ENCODE results near the gene IRF8. TPM values are rescaled to one million over a fixed set of nuclear protein-coding genes. Genes with fewer than 3 reads are reported as not detected.

The IRF8 gene
- total and polyA plus RNA-seq, 2 donors (not counting 1 experiment from before 2014, with no cell fraction given) = 0.14 TPM; not detected in 1

DNA sequence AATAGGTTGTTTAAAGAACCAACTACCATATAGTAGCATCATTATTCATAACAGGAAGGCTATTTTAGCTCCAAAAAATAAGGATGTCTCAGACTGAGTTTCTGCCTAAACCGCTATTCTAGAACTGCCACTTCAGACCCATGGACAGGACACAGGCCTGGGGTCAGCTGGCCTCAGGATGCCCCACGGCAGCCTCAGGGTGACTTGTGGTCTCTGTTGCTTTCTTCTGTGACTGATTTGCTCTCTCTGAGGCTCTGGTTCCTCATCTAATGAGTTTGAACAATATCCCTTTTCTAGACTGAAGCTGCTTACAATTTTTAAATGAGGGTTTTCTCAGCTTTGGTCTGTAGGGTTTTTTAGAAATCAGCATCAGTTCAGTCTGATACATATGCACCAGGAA, 31.8 kb upstream of the IRF8 start:
- H2AFZ ChIP-seq (ENCODE audit: low read length) = no peak overlapping the region
- no peaks in the 10 kb centered on the region for H3K79me2 ChIP-seq (ENCODE audit: control insufficient read depth, insufficient read depth, low read length)
- no peak overlapping the region for H3K9ac ChIP-seq (ENCODE audit: insufficient read depth, low read length)
- H3K4me3 ChIP-seq (replicated peaks in 1 of 4; ENCODE audit: control extremely low read depth in 1 of 4, insufficient read depth in 1 of 4, low read depth in 3 of 4, low read length in 4 of 4) = no peak overlapping the region
- H3K9me3 ChIP-seq (ENCODE audit: control insufficient read depth, insufficient read depth, low read depth, low read length) = no peaks in the 10 kb centered on the region
- H3K27me3 ChIP-seq (ENCODE audit: control insufficient read depth, insufficient read depth, low read length) = peaks cover 22% of the 10 kb centered on the region
- no peaks in the 10 kb centered on the region for H3K4me1 ChIP-seq (ENCODE audit: control insufficient read depth, extremely low read depth, insufficient read depth, low read length)
- no peak overlapping the region for H3K4me2 ChIP-seq (ENCODE audit: extremely low read depth, insufficient read depth, low read length)
- H3K27ac ChIP-seq (ENCODE audit: insufficient read depth, low read length) = no peak overlapping the region
- no peaks in the 10 kb centered on the region for H4K20me1 ChIP-seq (ENCODE audit: control insufficient read depth, extremely low read depth, insufficient read depth, low read length)
- no peaks in the 10 kb centered on the region for H3K36me3 ChIP-seq (ENCODE audit: control insufficient read depth, insufficient read depth, low read length)
- DNase-seq (ENCODE audit: low read depth in 2 of 2) = no peak
- no peak for TF ChIP-seq EZH2 (IDR thresholded peaks at IDR 0.05; ENCODE audit: low read length, missing control alignments)
- TF ChIP-seq, protein P1, sequence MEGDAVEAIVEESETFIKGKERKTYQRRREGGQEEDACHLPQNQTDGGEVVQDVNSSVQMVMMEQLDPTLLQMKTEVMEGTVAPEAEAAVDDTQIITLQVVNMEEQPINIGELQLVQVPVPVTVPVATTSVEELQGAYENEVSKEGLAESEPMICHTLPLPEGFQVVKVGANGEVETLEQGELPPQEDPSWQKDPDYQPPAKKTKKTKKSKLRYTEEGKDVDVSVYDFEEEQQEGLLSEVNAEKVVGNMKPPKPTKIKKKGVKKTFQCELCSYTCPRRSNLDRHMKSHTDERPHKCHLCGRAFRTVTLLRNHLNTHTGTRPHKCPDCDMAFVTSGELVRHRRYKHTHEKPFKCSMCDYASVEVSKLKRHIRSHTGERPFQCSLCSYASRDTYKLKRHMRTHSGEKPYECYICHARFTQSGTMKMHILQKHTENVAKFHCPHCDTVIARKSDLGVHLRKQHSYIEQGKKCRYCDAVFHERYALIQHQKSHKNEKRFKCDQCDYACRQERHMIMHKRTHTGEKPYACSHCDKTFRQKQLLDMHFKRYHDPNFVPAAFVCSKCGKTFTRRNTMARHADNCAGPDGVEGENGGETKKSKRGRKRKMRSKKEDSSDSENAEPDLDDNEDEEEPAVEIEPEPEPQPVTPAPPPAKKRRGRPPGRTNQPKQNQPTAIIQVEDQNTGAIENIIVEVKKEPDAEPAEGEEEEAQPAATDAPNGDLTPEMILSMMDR (conservative IDR thresholded peaks at IDR 0.05 in 1 of 2, IDR thresholded peaks at IDR 0.05 in 1 of 2; ENCODE audit: low read depth in 1 of 2, low read length in 2 of 2) = no peak

DNA sequence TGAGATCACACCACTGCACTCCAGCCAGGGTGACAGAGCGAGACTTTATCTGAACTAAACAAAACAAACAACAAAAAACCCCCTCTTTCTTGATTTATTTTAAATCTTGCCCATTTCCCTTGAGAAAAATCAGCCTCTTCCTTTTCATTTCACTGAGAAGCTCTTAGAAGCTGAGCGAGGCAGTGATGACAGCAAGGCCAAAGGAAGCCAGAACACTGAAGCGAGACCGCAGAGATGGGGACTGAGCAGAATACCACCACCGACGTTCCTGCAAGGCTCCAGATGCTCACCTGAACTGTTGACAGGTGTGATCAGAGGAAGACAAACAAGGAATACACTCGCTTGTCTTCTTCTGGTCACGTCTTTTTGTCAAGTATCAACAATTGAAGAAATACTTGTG, 30.5 kb upstream of the IRF8 start:
- Histone ChIP-seq H3K4me1 (ENCODE audit: control insufficient read depth, extremely low read depth, insufficient read depth, low read length) (no peaks in the 10 kb centered on the region), H3K27ac (ENCODE audit: insufficient read depth, low read length) (no peak overlapping the region), H3K36me3 (ENCODE audit: control insufficient read depth, insufficient read depth, low read length) (no peaks in the 10 kb centered on the region), H3K4me2 (ENCODE audit: extremely low read depth, insufficient read depth, low read length) (no peak overlapping the region), H3K27me3 (ENCODE audit: control insufficient read depth, insufficient read depth, low read length) (peaks cover 24% of the 10 kb centered on the region), H3K4me3 (replicated peaks in 1 of 4; ENCODE audit: control extremely low read depth in 1 of 4, insufficient read depth in 1 of 4, low read depth in 3 of 4, low read length in 4 of 4) (no peak overlapping the region), H3K79me2 (ENCODE audit: control insufficient read depth, insufficient read depth, low read length) (no peaks in the 10 kb centered on the region), H4K20me1 (ENCODE audit: control insufficient read depth, extremely low read depth, insufficient read depth, low read length) (no peaks in the 10 kb centered on the region), H3K9ac (ENCODE audit: insufficient read depth, low read length) (no peak overlapping the region), H2AFZ (ENCODE audit: low read length) (no peak overlapping the region), H3K9me3 (ENCODE audit: control insufficient read depth, insufficient read depth, low read depth, low read length) (no peaks in the 10 kb centered on the region)
- DNase-seq (ENCODE audit: low read depth in 2 of 2) = no peak
- TF ChIP-seq, protein P1 (conservative IDR thresholded peaks at IDR 0.05 in 1 of 2, IDR thresholded peaks at IDR 0.05 in 1 of 2; ENCODE audit: low read depth in 1 of 2, low read length in 2 of 2) = no peak
- TF ChIP-seq EZH2 (IDR thresholded peaks at IDR 0.05; ENCODE audit: low read length, missing control alignments) = no peak

DNA sequence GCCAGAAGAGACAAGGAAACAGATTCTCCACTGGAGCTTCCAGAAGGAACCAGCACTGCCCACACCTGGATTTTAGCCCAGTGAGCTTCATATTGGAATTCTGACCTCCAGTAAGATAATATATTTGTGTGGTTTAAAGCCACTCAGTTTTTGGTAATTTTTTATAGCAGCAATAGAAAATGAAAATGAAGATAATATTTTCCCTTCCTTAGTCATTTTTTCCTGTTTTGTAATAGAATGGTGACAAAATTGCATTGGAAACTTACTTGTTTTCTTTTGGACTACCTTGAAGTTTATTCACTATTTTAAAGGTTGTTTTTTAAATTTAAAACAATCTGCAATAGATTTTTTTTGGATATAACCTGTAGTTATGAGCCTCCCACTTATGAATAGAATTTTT, 29.8 kb upstream of the IRF8 start:
- Histone ChIP-seq H3K4me1 (ENCODE audit: control insufficient read depth, extremely low read depth, insufficient read depth, low read length) (no peaks in the 10 kb centered on the region), H3K27me3 (ENCODE audit: control insufficient read depth, insufficient read depth, low read length) (peaks cover 24% of the 10 kb centered on the region), H3K36me3 (ENCODE audit: control insufficient read depth, insufficient read depth, low read length) (no peaks in the 10 kb centered on the region), H3K9ac (ENCODE audit: insufficient read depth, low read length) (no peak overlapping the region), H3K27ac (ENCODE audit: insufficient read depth, low read length) (no peak overlapping the region), H3K79me2 (ENCODE audit: control insufficient read depth, insufficient read depth, low read length) (no peaks in the 10 kb centered on the region), H3K4me3 (replicated peaks in 1 of 4; ENCODE audit: control extremely low read depth in 1 of 4, insufficient read depth in 1 of 4, low read depth in 3 of 4, low read length in 4 of 4) (no peak overlapping the region), H3K4me2 (ENCODE audit: extremely low read depth, insufficient read depth, low read length) (no peak overlapping the region), H3K9me3 (ENCODE audit: control insufficient read depth, insufficient read depth, low read depth, low read length) (no peaks in the 10 kb centered on the region), H2AFZ (ENCODE audit: low read length) (no peak overlapping the region), H4K20me1 (ENCODE audit: control insufficient read depth, extremely low read depth, insufficient read depth, low read length) (no peaks in the 10 kb centered on the region)
- no peak for DNase-seq (ENCODE audit: low read depth in 2 of 2)
- TF ChIP-seq, protein P1 (conservative IDR thresholded peaks at IDR 0.05 in 1 of 2, IDR thresholded peaks at IDR 0.05 in 1 of 2; ENCODE audit: low read depth in 1 of 2, low read length in 2 of 2) = no peak
- TF ChIP-seq EZH2 (IDR thresholded peaks at IDR 0.05; ENCODE audit: low read length, missing control alignments) = no peak
